NOMO-1 treated with dmso at 0.1 percent for 144 hours (cell line): Measurements from ENCODE around the gene TEX26.
A peak's percentile ranks its signal among the peaks of the same experiment; 100 is the strongest.

ENCODE experiments used
- DNase-seq: peaks from one replicate; lab custom pipeline; 2025; ENCODE audit not compliant: unreplicated experiment; lab: John Stamatoyannopoulos, UW

Gene TEX26

GRCh38 chr13:31011193-31011860, 78.9 kb downstream of the TEX26 start:
- DNase-seq, result no peak

DNA sequence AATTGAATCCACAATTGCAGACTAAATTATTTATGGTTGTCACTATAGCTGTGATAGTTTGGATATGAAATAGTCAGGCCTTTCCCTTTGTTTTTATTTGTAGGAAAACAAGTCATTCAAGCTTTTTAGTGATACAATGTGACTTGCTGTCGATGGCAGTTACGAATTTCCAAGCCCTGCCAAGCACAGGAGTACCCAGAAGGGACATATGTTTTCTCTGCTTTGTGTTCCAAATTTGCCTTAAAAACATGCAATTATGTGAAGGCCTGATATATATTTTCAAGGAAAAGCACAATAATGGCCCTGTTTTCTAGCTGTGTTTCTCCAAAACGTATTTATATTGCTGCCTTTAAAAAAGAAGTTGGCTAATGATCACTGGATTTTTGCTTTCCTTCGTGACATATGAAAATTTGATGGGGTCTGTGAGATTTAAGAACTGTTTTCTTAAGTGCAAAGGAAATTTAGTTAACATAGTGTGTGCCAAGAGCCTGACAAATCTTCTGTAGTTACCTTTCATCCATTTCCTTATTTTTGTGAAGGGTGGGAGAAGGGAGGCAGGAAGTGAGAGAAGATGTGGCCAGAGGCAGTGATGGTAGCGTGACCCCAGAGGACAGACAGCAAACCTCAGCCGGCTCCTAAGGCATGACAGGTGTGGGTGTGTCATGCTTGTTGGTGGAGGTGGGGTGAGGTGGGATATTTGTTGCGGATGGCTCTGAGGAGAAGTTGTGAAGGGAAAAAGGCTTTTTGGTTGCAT, 79.6 kb downstream of the TEX26 start:
- peak; percentile 78 for DNase-seq

DNA sequence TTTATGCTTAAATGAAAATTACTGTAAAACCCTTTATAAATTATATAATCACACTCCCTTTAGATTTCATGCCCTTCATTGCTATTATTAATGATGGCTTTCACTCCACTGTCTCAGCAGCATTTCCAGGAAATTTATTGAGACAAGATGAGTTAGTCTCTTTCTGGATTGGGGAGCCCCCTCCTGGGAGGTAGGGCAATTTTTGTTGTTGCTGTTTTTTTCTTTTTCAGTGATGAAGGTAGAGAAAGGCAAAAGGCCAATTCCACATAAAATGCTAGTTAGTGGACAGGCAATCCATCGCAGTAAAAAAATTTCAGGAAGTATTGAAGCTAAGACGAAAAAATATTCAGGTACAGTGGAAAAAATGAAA, 80.2 kb downstream of the TEX26 start:
- no peak for DNase-seq

DNA sequence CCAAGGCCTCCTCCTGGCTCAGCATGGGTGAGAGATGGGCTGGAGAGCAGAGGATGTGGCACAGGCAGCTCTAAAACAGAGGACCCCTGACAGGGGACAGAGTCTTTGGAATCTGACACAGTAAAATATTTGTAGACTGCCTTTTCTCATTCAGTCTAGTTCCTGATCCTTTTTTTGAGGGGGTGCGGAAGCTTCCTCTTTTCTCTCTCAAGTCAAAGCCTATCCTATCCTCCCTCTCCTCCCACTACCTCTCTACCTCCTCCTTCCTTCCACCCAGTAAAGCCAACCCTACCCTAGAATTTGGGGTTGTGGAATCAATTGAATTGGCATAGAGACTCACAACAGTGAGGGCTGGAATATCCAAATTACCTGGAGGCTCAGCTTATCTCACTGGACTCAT, 82.0 kb downstream of the TEX26 start:
- peak; percentile 31 for DNase-seq

DNA sequence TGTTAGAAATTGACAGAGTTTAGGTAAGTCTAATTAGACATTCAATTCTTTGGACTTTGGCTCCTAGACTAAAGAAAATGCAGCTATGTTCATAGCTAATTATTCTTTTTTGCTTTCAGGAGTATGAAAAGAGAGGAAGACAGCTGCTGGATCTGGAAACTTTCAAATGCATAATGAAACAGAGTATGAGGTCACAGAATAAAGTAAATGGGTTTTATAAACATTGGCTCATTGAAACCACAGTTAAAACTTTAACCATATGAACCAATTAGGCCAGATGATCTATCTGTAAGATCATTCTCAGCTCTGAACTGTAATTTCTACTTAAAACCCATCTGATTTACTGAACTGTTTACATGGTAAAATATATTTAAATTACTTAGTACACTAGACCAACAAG, 82.7 kb downstream of the TEX26 start:
- no peak for DNase-seq

DNA sequence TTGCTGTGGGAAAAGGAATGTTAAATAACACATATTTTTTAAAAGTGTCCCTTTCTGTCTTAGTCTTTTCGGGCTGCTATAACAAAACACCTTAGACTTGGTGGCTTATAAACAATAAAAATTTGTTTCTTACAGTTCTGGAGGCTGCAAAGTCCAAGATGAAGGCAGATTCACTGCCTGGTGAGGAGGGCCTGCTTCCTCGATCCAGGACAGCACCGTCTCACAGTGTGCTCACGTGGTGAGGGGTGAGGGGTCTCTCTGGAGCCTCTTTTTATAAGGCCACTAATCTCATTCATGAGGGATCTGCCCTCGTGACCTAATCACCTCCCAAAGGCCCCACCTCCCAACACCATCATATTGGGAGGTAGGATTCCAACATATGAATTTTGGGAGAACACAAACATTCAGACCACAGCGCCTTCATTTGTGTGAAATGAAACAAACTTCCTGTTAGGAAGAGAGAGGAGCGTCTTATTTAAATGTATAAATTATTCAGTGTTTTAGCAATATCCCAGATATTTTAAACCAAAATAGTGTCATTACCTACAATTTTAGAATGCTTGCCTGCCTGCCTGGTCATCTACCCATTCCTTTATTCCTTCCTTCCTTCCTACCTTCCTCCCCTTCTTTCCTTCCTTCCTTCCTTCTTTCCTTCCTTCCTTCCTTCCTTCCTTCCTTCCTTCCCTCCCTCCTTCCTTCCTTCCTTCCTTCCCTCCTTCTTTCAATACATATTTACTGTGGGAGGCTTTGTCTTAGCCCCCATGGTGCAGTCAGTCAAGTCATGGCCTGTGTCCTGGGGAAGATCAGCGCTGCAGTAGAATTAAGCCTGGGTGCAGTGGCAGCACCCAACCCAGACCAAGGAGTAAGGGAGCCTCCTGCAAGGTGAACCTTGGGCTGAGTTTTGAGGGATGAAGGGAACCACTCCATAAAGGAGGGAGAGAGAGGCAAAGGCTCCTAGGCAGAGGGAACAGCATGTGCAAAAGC, 84.2 kb downstream of the TEX26 start:
- no peak for DNase-seq

DNA sequence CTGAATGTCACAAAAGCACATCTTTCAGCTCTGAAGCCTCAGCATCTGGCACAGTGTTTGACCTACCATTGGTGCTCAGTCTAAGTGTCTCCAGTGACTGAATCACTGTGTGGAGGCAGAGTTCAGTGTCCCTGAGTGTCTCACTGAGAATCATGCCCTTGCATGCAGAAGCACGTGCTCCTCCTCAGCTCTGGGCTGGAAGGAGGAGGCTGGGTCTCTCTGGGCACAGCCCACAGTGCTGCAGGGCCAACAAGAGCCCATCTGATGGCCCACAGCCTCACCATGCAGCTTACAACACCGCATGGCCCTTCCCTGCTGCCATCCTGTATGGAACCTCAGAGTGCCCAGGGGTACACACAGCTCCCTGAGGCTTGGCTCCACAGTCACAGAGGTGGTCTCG, 86.1 kb downstream of the TEX26 start:
- DNase-seq, result no peak

- no peak for DNase-seq
These were observed 88.5 kb downstream of the TEX26 start for GRCh38 chr13:31020996-31021395.

- no peak for DNase-seq
These were observed 89.9 kb downstream of the TEX26 start for GRCh38 chr13:31022288-31022895.

GRCh38 chr13:31022928-31023530, 90.6 kb downstream of the TEX26 start:
- DNase-seq, result no peak
